Right renal pelvis (tissue), 4 donors: ENCODE data around the gene HBZ. TPM values are rescaled to one million over a fixed set of nuclear protein-coding genes. Genes with fewer than 3 reads are reported as not detected.
"Not testable (repeated sequence)": the region's sequence is repeated elsewhere in the genome, so short reads cannot be mapped to it uniquely, and the experiment has no call there.

Source experiments
- DNase-seq, 4 donors: peaks; one replicate each; pipeline ENCODE4 v3.0.0-alpha.2; 2013; ENCODE audit warnings: low read depth in 4 of 4, low spot score in 3 of 4, missing footprints in 1 of 4
- polyA plus RNA-seq, 4 donors: library from polyadenylated mRNA; unstranded; fragments of 120-200 nt; gene quantifications; one replicate each; pipeline ENCODE4 v1.2.1, GENCODE V29; 2013; ENCODE audit not compliant: insufficient read length in 4 of 4

HBZ gene
- polyA plus RNA-seq, 4 donors: 0.37 to 4.2 (median 1.7) TPM

DNA sequence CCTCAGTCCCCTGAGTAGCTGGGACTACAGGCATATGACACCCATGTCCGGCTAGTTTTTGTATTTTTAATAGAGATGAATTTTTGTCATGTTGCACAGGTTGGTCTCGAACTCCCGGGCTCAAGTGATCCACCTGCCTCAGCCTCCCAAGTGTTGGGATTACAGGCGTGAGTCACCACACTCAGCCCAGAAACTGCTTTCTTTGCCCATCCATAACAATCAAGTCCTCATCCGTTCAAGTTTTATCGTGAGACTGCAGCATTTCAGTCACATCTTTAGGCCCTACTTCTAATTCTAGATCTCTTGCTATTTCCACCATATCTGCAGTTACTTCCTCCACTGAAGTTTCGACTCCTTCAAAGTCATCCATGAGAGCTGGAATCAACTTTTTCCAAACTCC lies 20.3 kb upstream of the HBZ start:
- DNase-seq: no peak

DNA sequence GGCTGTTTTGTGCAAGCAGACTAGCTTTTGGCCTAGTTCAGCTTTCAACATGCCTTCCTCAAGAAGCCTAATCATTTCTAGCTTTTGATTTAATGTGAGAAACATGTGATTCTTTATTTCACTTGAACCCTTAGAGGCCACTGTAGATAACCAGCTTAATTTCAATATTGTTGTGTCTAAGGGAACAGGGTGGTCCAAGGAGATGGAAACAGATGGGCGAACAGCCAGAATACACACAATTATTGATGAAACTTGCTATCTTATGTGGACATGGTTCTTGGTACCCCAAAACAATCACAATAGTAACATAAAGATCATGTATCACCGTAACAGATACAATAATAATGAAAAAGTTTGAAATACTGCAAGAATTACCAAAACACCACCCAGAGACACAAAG lies 18.7 kb upstream of the HBZ start:
- no peak for DNase-seq

DNA sequence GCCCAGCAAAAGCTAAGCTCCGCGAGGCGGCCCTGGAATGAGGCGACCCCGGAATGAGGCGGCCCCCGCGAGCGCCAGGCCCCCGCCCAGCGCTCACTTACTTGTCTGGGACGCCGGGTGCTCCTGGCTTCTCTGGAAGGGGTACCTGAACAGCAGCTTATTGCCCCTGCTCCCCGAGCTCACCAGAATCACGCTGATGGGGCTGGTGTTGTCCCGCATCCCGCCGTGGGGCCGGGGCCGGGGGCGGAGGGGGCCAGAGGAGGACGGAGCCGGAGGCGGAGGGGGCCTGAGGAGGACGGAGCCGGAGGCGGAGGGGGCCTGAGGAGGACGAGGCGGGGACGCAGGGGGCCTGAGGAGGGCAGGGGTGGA lies 14.4 kb upstream of the HBZ start:
- DNase-seq: no peak

DNA sequence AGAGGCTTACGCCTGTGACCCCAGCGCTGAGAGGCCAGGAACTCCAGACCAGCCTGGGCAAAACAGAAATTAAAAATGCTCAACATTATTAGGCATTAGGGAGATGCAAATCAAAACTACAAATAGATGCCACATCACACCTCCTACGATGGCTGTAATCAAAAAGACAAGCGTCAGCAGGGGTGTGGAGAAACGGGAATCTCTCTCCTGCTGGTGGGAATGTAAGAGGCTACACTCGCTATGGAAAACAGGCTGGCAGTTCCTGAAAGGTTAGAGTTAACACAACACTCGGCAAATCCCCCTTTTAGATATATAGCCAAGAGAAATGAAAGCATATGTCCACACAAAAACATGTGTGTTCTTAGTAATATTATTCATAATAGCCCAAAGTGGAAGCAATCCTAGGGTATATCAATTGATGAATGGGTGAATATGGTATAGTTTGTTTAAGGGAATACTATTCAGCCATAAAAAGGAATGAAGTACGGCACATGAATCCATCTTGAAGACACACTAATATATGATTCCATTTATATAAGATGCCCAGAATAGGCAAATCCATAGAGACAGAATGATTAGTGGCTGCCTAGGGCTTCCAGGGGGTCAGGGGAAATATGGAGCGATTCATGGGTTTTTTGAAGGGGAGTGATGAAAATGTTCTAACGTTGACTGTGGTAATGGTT lies 12.1 kb upstream of the HBZ start:
- DNase-seq: no peak

DNA sequence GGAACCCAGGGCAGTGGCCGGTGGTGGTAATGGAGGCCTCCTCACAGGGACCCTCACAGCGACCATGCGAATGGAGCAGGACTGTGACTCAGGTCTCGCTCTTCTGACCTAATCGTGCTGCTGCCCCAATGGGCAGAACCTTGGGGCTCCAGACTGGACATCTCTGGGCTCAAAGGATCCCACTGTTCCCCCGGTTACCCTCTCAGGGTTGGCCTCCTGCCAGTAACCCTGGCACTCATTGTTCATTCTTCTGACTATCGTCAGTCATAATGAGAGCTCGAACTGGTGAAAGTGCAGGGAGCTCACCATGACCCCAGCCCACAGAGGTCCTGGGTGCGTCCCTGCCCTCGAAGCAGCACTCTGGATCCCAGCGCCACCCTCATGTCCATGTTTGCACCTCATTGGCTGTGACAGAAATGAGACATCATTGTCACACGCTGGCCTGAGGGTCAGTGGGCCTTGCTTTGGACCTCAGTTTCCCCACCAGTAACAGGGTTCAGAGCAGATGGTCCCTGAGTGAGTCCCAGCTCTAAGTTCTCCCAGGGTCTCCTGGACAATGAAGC lies 10.0 kb upstream of the HBZ start:
- DNase-seq: no peak

DNA sequence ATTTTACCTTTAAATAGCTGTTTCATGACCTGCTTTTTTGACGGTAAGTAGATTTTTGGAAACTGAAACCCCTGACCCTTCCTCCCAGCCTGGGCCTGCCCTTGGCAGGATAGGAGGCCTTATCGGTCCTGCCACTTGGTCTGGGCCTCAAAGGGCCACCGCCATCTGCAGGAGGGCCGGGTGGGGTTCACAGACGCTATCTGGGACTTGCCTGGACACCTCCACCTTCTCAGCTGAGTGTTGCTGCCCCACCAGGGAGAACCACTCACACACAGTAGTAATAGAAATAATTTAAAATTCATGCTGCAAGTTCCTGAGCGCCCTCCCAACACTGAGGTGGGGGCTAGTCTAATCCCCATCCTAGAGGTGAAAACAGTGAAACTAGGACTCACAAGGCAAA lies 9.4 kb upstream of the HBZ start:
- DNase-seq: no peak

DNA sequence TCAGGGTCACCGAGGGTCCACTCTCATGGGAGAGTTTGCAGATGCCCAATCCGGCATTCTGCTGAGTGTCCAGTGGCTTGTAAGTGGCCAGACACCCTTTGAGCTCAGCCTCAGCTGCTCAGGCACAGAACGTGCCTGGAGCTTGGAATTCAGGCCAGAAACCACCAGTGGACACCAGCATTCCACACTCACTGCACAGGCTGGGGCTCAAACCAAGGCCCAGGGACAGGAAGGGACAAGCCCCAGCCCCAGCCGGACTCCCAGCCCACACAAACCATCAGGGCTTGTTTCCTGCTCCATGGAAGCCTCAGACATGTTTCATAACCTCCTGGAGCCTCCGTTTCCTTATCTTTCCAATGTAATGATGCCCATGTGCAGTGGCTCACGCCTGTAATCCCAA lies 9.0 kb upstream of the HBZ start:
- DNase-seq: no peak

DNA sequence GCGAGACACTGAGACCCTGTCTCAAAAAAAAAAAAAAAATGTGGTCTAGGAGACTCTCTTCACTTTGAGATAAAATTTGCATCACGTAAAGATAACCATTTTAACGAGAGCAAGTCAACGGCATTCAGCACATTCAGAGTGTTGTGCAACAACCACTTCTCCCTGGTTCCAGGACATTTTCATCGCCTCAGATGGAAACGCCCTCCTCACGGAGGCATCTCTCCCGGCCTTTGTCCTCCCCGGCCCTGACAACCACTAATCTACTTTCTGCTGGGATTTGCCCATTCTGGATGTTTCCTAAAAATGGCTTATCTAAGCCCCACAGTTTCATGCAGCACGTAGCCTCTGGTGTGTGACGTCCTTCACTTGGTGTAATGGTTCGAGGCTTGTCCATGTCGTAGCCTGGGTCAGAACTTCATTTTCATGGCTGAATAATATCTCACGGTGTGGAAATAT lies 7.6 kb upstream of the HBZ start:
- no peak for DNase-seq

DNA sequence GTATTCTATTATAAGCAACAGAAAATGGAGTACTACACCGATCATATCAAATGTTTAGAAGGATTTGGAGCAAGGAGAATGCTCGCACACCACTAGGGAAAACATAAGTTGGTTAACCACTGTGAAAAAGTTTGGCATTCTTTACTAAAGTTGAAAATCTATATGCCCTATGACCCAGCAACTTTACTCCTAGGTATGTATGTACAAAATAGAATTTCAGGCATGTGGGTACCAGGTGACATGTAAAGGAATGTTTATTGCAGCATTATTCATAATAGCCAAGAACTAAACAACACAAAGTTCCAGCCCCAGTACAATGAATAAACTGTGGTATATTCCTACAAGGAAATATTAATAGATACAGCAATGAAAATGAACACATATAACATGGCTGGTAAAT lies 5.8 kb upstream of the HBZ start:
- no peak for DNase-seq

DNA sequence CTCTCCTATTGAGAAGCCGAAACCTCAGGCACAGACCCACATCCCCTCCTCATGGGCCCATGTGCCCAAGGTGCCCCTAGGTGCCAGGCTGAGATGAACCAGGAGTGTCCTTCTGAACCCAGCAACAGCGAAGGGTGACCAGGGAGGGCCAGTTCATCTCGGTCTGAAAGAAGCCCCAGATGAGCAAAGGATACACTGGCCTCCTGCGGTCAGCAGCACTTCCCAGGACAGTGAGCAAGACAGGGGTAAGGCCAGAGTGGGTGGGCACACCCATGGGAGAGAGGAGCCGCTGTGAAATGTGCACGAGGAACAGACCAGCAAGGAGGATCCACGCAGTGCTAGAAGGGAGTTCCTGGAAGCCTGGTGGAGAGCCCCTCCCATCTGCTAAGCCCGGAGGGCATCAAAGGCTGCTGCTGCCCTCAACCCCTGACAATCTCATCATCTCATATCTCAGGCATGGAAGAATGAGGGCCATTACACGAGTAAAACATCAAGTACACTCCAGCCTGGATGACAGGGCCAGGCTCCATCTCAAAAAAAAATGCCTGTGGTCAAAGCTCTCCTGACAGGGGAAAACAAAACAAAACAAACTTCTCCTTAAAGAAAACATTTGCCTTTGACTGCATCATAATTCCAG lies 3.3 kb upstream of the HBZ start:
- DNase-seq: no peak

DNA sequence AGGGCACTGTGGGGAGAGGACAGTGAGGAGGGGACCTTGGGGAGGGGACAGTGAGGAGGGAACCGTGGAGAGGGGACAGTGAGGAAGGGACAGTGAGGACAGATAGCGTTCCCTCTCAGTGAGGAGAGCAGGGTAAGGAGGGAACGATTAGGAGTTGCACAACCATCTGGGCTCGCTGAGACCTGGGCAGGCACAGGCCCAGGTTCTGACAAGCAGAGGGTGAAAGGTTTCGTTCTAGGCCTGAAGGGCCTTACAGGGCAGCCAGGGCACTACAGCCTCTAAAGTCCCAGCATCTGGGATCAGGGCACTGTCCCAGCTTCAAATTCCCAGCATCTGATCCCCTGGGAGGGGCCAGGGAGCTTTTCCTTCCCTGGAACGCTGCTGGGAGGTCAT lies 681 bp downstream of the HBZ start:
- not testable (repeated sequence) for DNase-seq

DNA sequence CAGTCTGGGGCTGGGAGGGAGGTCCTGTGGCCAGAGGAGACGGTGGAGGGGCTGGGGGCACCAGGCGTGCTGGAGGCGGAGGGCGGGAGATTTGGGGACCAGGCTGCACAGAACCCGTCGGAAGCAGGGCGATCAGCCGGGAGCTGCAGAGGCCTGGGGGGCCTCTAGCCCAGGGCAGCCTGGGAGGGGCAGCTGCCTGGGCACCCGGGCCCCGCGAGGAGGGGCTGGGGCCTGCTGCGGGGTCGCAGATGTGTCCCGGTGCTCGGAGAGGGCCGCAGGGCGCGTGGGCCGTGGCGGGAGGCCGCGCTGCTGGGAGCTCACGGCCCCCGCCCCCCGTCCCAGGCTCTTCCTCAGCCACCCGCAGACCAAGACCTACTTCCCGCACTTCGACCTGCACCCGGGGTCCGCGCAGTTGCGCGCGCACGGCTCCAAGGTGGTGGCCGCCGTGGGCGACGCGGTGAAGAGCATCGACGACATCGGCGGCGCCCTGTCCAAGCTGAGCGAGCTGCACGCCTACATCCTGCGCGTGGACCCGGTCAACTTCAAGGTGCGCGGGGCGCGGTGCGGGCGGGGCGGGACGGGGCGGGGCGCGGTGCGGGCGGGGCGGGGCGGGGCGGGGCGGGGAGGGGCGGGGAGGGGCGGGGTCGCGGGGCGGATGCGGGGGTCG lies 1.2 kb downstream of the HBZ start:
- not testable (repeated sequence) for DNase-seq

DNA sequence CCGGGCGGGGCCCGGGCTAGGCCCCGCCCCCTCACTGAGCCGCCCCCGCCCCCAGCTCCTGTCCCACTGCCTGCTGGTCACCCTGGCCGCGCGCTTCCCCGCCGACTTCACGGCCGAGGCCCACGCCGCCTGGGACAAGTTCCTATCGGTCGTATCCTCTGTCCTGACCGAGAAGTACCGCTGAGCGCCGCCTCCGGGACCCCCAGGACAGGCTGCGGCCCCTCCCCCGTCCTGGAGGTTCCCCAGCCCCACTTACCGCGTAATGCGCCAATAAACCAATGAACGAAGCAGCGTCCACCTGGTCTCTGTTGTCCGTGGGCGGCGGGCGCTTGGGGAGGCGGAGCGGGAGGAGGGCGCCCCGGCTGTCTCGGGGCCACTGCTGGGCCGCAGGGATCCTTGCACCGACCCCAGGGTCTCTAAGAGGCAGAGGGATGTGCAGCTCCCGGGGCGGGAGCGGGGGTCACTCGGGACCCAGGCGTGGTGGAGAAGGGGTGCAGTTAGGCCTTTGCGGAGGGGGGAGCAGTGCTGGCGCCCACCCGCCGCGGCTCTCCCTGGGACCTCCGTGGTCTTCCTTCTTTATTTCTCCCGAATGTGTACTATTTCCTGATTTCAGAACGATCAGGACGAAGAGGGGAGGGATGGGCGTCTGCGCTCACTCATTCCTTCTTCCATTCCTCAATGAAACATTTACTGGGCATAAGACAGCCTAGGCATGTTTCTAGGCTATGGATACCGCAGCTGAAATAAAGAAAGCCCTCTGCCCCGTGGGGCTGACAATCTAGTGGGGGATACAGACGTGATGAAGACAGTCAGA lies 2.0 kb downstream of the HBZ start:
- DNase-seq: no peak

DNA sequence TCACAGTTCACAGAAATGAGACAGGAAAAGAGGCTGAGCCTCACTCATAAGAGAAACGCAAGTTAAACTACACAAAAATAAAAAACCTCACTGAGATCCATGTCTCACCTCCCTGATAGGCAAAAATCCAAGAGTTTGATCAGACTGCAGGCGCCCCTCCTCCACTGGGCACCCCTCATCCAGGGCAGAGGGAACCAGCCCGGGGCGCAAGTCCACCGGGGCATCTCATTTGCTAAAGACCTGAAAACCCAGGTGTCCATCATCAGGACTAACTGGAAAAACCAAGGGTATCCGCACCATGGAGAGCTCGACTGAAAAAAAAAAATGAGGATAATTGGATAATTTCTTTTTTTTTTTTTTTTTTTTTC lies 2.6 kb downstream of the HBZ start:
- DNase-seq: no peak

DNA sequence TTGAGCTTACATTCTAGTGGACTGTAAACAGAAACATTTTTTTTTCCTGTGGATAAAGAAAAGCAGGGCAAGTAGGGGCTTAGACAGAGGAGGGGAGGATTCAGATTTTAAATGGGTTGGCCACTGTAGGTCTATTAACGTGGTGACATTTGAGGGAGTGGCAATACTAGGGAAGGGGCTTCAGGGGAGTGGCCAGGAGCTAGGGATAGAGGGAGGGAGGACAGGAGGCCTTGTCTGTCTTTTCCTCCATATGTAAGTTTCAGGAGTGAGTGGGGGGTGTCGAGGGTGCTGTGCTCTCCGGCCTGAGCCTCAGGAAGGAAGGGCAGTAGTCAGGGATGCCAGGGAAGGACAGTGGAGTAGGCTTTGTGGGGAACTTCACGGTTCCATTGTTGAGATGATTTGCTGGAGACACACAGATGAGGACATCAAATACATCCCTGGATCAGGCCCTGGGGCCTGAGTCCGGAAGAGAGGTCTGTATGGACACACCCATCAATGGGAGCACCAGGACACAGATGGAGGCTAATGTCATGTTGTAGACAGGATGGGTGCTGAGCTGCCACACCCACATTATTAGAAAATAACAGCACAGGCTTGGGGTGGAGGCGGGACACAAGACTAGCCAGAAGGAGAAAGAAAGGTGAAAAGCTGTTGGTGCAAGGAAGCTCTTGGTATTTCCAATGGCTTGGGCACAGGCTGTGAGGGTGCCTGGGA lies 6.8 kb downstream of the HBZ start:
- no peak for DNase-seq

DNA sequence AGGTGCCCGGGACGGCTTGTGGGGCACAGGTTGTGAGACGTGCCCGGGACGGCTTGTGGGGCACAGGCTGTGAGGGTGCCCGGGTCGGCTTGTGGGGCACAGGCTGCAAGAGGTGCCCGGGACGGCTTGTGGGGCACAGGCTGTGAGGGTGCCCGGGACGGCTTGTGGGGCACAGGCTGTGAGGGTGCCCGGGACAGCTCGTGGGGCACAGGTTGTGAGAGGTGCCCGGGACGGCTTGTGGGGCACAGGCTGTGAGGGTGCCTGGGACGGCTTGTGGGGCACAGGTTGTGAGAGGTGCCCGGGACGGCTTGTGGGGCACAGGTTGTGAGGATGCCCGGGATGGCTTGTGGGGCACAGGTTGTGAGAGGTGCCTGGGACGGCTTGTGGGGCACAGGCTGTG lies 7.8 kb downstream of the HBZ start:
- not testable (repeated sequence) for DNase-seq

DNA sequence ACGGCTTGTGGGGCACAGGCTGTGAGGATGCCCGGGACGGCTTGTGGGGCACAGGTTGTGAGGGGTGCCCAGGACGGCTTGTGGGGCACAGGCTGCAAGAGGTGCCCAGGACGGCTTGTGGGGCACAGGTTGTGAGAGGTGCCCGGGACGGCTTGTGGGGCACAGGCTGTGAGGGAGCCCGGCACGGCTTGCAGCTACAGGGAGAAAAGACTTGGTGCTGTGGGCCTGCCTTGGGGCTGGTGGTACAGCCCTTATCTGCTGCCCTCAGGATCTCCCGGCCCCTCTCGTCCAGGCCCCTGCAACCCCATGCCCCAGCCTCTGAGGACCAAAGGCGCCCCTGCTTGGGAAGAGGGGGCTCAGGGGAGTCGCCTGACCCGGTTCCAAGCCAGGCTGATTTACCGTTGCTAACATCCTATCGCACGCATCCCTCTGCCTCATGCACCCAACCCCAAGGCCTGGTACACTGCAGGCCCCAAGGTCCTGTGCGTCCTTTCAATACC lies 8.3 kb downstream of the HBZ start:
- DNase-seq: no peak

DNA sequence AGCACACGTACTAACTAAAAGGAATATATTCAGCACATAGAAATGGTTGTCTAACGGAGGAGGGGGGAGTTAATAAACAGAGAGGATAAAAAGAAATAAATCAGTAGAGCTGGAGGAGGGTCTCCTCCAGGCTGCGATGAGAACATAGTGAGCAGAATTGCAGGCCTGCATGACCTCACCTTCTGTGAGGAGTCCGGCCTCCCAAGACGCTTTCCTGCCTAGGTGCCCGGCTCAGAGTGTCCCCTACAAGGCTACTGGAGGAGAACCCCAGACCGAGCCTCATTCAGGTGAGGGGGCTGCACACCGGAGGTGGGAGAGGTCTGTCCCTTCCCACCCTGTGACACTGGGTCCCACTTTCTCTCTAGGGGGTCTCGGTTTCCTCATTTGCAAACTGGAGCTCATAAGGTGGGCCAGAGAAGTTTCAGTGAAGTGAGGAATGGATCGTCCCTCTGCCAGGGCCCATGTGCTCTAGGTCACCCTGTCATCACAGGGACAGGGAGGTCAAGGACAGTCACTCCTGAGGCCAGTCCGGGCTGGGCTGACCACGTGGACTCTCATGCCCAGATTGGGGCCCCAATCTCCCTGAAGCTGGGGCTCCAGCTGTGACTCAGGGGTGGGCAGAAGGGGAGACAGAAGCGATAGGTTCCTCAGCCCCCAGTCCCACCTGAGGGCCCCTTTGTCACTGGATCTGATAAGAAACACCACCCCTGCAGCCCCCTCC lies 10.0 kb downstream of the HBZ start:
- no peak for DNase-seq

DNA sequence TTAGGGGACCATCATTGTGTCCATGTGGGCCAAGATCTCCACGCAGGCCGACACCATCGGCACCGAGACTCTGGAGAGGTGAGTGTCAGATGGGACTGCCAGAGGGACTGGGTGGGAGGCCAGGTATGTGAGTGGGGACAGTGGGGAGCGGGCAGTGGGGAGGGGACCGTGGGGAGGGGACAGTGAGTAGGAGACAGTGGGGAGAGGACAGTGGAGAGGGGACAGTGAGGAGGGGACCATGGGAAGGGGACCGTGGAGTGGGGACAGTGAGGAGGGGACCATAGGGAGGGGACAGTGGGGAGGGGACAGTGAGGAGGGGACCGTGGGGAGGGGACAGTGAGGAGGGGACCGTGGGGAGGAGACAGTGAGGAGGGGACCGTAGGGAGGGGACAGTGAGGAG lies 10.7 kb downstream of the HBZ start:
- not testable (repeated sequence) for DNase-seq

DNA sequence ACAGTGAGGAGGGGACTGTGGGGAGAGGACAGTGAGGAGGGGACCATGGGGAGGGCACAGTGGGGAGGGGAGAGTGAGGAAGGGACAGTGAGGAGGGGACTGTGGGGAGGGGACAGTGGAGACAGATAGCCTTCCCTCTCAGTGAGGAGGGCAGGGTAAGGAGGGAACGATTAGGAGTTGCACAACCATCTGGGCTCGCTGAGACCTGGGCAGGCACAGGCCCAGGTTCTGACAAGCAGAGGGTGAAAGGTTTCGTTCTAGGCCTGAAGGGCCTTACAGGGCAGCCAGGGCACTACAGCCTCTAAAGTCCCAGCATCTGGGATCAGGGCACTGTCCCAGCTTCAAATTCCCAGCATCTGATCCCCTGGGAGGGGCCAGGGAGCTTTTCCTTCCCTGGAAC lies 11.3 kb downstream of the HBZ start:
- not testable (repeated sequence) for DNase-seq
